Measurements from ENCODE around the gene DDX41.

GRCh38 chr5:177507596-177508220 is 9.1 kb downstream of the DDX41 start:
- TF ChIP-seq EZH2 (IDR thresholded peaks at IDR 0.05; ENCODE audit: borderline replicate concordance, low read depth, low read length, severe bottlenecking) (no peak), CTCF (IDR thresholded peaks at IDR 0.05; ENCODE audit: extremely low read depth in 1 of 2, insufficient read depth in 1 of 2, low read depth in 1 of 2, low read length in 2 of 2) (no peak), MAX (IDR thresholded peaks at IDR 0.05; ENCODE audit: insufficient read depth, insufficient read length) (no peak)

Data from endothelial cell of umbilical vein (primary cell).